Glomerular visceral epithelial cell (primary cell): ENCODE measurements around the gene FOXO6.

Experiments used
- DNase-seq: peaks from one replicate; pipeline ENCODE4 v3.0.0-alpha.2; 2016; ENCODE audit errors: extremely low spot score

FOXO6 gene

DNA sequence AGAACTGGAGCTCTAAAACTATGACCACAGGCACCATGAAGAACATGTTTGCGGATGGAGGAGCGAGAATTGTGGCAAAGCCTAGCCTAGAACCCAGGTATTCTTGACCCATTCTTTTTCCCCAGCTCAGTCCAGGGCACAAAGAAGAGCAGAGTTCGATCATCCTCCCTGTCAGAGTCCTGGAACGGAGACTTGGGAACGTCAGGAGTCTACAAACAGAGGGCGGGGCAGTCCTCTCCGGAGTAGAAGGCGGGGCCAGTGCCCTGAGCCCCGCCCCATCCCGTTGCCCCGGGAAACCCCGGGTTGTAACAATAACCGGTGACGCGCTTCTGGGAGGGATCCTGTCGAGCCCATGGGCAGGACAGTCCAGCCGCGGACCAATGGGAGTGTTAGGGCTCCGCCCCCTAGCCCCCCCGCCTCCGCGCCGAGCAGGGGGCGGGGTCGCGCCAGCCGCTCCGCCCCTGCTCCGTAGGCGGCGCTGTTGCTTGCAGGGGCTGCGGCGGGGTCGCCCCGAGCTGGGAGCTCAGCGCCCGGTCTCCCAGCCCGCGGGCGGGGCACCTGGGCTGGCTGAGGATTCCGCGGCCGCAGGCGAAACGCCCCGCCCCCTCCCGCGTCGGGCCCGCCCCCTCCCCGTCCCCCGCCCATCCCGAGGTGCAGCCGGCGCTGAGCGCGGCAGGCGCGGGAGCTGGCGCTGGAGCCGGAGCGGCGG lies at the start of gene FOXO6:
FOXO6 (plus strand) TSS at position 649 of the 709 bp plus-strand sequence.
- DNase-seq, result peak; percentile 96

DNA sequence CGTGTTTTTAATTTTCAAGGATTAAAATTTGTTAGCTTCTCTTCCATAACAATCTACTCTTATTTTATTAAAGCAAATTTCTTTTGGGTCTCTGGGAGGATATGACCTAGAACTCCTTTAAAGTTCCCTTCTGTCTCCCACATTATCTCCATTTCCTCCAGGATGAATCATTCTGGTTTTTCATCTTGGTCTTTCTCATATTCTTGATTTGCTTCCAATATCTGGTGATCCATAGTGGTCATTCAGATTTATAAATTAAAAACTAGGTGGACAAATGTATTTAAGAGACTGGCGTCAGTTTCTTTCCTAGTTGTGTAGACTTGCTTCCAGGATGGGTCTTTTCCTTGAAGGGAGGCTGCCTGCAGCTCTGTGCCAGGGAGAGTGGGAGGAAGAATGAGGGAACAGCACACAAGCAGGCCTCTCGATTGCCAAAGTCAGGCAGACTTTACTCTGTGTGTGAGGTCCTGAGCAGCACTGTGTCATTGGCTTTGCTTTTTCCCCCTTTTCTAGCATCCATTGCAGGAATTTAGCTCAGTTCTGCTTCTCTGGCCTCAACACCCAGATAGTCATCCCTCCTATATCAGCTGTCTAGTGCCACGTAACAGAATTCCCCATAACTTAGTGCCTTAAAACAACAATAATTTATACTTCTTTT lies 48.1 kb upstream of the FOXO6 start:
- no peak for DNase-seq

DNA sequence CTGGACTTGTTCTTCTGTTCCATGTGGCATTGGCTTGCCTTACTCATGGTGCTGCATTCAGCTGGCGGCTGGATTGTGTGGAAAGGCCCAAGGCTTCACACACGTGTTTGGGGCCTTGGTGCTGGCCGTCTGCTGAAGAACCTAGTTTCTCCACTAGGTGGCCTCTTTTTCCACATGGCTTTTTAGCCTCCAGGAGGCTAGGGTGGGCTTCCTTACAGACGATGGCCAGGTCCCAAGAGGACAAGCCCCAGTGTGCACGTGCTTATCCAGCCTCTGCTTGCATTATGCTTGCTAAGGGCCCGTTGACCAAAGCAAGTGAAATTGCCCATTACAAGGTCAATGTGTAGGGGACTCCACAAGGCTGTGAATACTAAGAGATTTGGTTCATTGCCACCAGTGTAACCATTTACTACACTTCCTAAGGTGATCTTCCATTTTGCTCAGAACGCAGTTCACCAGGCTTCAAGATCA lies 47.5 kb upstream of the FOXO6 start:
- DNase-seq, result no peak

DNA sequence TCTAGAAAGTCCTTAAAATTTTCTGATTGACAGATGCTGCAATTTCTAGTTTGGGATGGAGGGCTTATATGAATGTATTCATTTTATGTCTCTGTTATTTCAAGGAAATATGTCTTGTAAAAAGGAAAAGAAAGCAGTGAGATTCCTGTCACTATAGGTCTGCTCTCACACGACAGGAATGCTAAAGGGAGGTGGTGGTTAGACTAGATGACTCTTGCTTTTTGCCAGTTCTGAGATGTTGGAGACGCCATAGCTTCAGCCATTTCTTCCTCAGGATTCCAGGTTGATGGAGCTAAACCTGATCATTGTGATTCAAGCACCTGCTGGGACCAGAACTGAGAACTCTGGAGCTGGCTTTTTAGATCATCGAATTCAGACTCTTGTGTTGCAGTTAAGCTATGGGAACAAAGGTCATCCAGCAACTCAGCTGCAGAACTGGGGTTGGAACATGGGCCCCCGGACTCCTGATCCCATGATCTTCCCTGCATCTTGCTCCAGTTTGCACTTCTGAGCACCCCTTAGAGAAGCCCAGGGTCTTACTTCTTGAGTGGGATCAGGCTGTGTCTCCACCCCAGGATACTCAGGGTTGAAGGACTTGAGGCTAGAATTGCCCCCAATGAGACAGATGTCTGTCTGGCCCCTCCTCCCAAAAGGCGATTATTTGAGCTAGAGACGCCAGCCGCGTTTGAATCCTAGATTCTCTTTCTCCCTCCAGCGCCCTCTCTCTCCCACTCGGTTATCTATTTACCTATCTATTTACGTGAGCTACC lies 46.7 kb upstream of the FOXO6 start:
- DNase-seq, result no peak

DNA sequence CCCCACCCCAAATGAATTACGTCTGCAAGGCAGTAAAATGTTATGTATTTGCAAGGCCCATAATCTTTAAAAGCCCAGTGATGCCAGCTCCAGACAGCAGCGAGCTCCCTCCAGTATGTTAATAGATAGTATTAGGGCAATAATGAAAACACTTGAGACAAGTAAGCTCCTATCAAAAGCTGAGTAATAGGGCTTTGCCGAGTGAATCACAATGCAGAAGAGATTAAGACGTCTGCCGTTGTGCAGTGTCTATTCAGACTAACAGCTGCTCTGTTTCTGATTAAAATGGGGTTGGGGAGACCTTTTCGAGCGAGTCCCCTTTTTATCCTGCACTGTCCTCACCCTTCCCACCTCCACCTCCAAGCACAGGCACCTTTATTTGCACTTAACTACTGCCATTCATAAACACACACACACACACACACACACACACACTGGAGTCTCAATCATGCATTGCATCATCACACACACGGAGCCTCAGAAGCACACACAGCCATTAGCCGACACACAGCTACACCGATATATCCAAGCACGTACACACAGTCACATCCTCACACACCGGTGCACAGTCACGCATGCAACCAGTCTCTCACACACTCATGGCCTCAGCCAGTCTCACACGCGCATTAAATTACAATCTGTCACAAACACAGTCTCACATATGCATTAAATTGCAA lies 46.0 kb upstream of the FOXO6 start:
- no peak for DNase-seq

DNA sequence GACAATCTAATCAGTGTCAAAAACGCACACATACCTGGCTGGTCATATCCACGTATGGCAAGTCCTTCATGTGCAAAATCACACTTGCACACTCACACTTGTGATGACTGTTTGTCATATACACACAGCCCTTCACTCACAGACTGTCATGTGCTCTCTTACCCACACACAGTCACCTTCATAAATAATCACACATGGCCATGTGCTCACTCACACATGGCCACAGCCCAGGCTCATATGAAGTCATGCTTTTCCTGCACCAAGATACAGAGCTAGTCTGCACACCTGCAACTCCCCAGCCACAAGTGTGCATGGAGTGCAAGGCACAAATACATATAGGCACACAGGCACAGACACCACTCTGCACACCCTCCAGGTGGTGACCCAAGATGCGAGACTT lies 45.4 kb upstream of the FOXO6 start:
- no peak for DNase-seq

DNA sequence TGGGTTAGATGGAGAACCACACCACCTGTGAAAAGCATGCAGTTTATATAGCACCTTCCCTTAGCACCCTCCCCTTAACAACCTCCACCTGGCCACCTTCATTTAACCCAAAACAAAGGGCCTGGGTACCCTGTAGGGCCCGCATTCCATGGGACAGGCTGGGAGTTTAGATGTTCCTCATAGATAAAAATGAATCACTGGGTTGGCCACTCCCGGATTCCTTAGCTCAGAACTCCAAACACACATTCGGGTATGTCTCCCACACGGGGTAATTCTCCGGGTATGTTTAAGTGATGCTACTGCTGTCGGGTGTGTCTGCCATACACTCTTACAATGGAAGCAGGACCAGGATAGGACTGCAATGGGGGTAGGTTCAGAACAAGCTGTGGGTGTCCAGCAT lies 43.9 kb upstream of the FOXO6 start:
- DNase-seq, result no peak

DNA sequence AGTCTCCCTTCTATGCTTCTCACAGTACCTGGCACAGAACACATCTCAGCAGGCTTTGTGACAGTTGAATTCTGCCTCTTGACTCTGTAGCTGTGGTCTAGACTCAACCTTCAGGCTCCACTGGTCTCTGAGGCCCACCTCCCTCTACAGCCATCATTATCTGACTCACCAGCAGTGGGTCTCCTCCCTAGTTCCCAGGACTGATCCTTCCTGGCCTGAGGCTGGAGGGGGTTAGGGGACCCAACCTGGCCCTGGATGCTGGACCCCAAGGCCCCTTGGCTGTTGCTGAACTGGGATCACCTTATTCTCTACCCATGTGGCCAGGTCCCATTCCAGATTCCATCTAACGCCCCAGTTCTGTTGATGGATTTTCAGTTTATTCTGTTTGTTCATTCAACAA lies 43.1 kb upstream of the FOXO6 start:
- DNase-seq, result no peak

DNA sequence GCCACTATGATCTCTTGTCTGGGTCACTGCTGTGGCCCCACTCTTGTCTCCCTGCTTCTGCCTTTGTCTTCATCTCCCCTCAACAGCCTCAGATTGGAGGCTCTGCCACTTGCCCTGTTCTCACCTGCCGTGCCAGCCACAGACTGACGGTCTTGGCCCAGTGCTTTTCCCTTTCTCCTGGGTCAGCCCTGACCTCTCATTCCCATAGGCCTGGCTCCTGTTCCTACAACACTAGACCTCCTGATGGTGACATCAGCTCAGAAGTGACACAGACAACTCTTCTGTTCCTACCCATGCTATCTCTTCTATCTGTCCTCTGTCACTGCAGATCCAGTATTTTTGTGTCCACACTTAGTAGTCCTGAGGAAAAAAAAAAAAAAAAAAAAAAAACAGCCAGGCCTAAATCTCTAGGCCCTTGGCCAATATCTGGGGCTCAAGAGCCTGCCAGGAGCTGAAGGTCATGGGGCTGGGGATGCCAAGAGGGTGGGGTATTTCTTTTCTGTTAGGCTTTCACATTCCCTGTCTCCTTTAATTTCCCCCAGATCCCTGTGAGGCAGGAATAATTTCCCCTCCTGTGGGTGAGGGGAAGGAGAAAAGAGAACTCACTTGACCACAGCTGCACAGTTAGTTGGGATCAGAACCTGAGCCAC lies 42.0 kb upstream of the FOXO6 start:
- no peak for DNase-seq

DNA sequence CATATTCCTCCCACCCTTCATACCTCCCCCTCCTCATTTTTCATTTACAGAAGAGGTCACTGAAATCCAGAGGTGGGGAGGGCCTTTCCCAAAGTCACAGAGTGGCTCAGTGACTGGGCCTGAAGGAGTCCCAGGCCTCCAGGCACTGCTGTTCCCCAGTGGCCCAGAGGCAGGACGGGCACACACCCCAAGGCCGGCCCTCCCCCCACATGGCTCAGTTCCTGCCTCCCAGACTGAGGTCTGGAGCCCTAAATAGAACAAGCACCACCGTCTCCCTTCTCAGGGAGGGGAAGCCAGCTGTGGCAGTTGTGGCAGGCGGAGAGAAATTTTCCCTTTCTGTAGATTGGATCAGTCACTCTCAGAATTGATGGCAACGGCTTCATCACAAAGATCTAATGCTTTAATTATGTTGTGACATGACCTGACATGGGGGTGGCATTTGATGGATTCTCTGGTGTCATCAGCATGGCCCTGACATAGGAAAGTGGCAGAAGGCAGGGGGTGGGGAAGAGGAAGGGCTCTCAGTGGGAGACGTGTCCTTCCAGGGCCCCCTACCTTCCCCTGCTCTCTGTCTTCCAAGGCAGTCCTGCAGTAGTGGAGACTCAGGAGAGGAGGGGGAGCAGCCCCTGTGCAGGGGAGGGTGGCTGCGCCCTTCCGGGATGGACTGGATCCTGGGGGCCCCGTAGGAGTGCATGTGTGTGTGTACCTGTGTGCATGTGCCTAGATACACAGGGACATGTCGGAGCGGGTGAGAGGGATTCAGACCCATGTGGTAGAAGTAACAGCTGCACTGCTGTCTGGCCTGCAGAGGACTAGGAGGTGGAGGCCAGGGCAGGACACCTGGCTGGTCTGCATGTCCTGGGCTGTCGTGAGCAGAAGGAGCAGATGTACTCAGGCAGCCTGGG lies 41.2 kb upstream of the FOXO6 start:
- no peak for DNase-seq

DNA sequence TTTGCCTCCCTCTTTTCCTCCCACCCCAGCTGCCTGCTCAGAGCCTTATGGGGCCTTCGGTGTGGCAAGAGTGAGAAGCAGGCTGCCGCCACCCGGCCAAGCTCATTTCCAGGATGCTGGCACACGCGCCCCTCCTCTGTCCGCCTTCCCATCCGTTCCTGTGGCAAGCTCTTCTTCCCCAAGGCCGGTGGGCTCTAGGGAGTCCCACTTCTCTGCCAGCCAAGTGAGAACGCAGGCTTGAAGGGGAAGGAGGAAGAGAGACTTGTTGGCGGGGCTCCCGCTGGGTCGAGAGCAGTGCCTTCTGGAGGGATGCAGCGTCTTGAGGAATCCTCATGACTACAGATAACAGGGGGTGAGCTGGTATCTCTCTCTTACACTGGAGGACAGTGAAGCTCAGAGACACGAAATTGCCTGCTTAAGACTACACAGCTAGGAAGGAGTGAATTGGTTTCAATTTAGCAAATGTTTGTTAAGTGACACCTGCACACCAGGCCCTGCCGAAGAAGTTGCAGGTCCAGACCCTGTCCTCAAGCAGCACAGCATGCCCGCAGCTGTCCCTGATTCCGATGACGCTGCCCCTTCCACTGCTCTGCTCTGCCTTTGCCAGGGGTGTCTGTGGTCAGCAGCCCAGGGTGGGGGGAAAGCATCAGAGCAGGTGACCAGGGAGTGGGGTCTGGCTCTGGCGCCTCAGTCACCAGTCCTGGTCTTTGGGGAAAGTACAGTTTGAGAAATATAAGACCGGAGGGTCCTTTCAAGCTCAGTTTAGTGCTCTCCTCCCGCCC lies 40.1 kb upstream of the FOXO6 start:
- DNase-seq, result no peak

DNA sequence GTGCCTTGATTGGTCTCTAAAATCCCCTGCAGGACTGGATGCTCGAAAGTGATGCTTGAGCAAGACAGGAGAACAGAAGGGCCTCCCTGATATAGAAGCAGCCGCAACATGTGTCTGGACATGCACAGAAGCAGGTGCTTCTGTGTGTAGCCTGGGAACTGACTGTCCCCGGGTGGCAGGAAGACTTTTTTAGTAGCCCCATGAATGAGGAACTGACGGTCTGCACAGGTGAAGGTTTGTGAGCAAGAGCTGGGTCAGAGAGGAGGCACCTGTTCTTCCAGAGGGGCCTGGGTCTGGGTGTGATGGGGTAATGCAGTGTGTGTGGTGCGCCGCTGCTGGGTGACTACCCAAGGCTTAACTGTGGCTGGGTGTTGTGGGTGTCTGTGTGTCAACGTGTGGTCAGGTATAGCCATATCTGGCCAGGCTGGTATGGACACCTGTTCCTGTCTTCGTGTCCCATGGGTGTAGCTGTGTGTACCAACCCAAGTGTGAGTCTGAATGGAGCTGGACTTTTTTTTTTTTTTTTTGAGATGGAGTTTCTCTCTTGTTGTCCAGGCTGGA lies 39.1 kb upstream of the FOXO6 start:
- no peak for DNase-seq

DNA sequence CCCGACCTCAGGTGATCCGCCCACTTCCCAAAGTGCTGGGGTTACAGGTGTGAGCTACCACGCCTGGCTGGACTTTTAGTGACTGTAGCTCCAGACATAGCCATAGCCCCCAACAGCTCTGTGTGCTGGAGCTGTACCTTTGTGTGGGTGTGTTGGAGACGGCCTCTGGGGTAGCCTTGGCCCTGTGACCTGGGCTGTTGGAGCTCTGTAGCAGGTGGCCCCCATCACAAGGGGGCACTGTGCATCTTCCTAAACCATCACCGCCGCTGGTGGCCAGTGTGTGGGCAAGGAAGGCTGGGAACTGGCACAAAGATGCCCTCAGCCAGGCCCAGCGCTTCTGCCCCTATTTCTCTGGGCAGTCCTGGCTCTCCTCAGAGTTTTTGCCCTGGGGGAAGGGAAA lies 38.4 kb upstream of the FOXO6 start:
- peak; percentile 59 for DNase-seq

DNA sequence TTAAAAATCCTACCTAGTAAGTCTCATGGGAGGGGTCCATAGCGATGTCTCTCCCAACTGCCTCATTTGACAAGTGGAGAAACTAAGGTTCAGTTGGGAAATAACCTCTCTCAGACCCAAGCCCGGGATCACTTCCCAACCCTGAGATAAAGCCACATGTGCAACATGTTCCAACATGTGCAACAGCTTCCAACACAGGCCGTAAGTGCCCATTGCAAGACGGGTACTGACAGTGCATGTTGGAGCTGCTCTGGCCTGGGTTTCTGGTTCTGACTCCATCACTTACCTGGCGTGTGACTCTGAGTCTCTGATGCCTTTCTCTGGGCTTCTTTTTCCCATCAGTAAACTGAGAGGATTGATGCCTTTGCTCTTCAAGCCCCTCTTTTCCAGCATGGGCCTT lies 38.0 kb upstream of the FOXO6 start:
- no peak for DNase-seq

DNA sequence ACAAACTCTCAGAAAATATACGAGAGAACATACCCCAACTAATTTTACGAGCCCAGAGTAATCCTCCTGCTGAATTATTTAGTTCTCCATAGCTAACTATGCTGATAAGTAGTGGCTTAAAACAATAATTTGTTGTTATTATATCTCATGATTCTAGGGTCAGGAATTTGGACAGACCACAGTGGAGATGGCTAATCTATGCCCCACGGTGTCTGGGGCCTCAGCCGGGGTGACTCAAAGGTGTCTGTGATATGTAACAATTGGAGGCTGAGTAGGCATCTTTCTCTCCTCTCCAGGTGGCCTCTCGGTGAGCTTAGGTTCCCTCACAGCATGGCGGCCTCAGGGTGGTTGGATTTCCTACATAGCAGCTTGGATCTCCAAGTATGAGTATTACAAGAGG lies 35.4 kb upstream of the FOXO6 start:
- peak; percentile 33 for DNase-seq

DNA sequence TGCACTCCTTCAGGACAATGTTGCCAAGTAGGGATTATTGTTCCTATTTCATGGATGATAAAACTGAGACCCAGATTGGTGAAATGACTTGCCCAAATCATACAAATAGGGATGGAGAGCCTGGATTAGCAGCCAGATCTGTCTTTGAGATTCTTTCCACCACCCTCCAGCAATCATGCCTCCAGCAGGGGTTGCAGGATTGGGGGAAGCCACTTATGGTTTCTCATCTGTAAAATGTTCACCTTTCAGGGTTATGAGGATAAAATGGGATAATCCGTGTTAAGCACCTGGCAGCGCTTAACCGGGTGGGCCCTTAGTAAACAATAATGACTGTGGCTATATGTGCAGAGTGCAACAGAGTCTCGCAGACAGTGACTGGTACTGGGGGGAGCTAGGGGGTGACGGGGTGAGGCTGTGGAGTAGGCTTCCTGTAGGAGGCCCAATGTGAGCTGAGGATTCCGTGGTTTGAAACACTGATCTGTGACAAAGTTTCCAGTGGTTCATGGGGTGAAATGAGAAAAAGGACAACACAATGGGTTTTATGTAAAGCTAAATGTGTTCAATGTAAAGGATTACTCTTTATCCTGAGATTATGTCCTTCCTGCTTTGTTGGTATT lies 33.7 kb upstream of the FOXO6 start:
- DNase-seq, result no peak

DNA sequence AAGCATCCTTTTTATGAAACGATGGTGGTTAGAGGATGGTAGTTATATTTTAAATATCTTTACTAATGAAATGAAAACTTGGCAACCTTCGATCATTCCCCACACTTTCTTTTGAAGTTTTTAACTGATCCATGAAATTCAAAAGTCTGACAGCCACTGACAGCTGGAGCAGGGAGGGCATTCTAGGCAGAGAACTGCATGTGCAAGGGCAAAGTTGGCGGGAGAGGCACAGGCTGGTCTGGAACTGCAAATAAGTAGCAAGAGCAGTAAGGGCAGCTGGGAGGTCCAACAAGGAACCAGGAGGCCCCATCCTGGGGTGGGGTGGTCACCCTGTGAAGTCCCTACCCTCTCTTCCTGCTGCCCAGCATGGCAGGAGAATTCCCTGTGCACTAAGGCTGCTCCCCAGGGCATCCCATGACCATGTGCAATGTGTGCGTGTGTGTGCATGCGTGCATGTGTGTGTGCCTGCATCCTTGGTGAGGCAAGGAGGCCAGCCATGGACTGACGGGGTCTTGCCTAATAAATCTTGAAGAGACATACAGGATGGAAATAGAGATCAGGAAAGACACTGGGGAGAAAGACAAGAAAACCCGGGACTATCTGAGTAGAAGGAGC lies 33.1 kb upstream of the FOXO6 start:
- DNase-seq, result no peak

DNA sequence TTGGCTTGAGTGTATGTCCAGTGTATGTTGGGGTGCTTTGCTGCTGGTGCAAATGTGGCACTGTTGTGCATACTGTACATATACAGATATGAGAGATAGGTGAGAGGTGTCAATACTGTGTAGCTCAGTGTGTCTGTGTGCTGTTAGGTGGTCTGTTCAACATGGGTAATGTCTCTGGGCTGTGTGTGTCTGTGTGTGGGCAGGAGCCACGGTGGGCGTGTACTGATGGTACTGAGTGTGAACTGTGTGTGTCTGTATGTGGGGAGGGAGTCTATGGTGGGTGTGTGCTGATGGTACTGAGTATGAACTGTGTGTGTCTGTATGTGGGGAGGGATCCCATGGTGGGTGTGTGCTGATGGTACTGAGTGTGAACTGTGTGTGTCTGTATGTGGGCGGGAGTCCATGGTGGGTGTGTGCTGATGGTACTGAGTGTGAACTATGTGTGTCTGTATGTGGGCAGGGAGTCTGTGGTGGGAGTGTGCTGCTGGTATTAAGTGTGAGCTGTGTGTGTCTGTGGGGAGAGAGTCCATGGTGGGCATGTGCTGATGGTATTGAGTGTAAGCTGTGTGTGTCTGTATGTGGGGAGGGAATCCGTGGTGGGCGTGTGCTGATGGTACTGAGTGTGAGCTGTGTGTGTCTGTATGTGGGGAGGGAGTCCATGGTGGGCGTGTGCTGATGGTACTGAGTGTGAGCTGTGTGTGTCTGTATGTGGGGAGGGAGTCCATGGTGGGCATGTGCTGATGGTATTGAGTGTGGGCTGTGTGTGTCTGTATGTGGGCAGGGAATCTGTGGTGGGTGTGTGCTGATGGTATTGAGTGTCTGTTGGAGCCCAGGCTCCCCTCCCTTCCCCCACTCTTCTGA lies 32.2 kb upstream of the FOXO6 start:
- no peak for DNase-seq
